ENCODE data around the gene KIAA1671. TPM values are rescaled to one million over a fixed set of nuclear protein-coding genes. Genes with fewer than 3 reads are reported as not detected.

The KIAA1671 gene
- total RNA-seq, 1 donor: 10.7 TPM

DNA sequence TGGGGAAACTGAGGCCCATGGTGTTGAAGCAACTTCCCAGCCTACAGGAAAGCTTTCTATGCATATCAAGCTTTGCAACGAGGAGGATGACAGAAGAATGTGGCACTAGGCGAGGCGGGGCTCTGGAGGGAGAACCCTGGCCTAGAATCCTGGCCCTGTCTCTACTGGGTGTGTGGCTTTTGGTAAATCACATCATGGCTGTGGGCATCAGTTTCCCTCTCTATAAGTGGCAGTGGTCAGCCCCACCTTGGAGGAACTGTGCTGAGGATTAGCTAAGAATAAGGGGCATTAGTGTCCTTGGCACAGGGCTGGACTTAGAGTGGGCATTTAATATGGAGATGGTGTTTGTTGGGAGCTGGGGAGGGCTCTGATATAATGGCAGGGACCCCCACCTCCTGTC lies 124.5 kb downstream of the KIAA1671 start:
- no peak for TF ChIP-seq CTCF (IDR thresholded peaks at IDR 0.05; ENCODE audit: insufficient read depth, low read length)
- no peak overlapping the region for H3K4me3 ChIP-seq (ENCODE audit: low read depth, low read length)
- no peak for DNase-seq (ENCODE audit: low read depth)

GRCh38 chr22:25077964-25078363 lies 125.4 kb downstream of the KIAA1671 start:
- no peak overlapping the region for H3K4me3 ChIP-seq (ENCODE audit: low read depth, low read length)
- no peak for DNase-seq (ENCODE audit: low read depth)
- no peak for TF ChIP-seq CTCF (IDR thresholded peaks at IDR 0.05; ENCODE audit: insufficient read depth, low read length)

- no peak overlapping the region for H3K4me3 ChIP-seq (ENCODE audit: low read depth, low read length)
- TF ChIP-seq CTCF (IDR thresholded peaks at IDR 0.05; ENCODE audit: insufficient read depth, low read length): no peak
- DNase-seq (ENCODE audit: low read depth): no peak
Measured at GRCh38 chr22:25078591-25078990, 126.1 kb downstream of the KIAA1671 start.

GRCh38 chr22:25080855-25081254 lies 128.3 kb downstream of the KIAA1671 start:
- H3K4me3 ChIP-seq (ENCODE audit: low read depth, low read length): no peak overlapping the region
- no peak for DNase-seq (ENCODE audit: low read depth)
- no peak for TF ChIP-seq CTCF (IDR thresholded peaks at IDR 0.05; ENCODE audit: insufficient read depth, low read length)

- no peak overlapping the region for H3K4me3 ChIP-seq (ENCODE audit: low read depth, low read length)
- no peak for DNase-seq (ENCODE audit: low read depth)
- TF ChIP-seq CTCF (IDR thresholded peaks at IDR 0.05; ENCODE audit: insufficient read depth, low read length): peak; percentile 47
Measured at GRCh38 chr22:25081409-25081824, 128.9 kb downstream of the KIAA1671 start.

GRCh38 chr22:25082096-25082495 lies 129.6 kb downstream of the KIAA1671 start:
- no peak for DNase-seq (ENCODE audit: low read depth)
- H3K4me3 ChIP-seq (ENCODE audit: low read depth, low read length): no peak overlapping the region
- TF ChIP-seq CTCF (IDR thresholded peaks at IDR 0.05; ENCODE audit: insufficient read depth, low read length): no peak

DNA sequence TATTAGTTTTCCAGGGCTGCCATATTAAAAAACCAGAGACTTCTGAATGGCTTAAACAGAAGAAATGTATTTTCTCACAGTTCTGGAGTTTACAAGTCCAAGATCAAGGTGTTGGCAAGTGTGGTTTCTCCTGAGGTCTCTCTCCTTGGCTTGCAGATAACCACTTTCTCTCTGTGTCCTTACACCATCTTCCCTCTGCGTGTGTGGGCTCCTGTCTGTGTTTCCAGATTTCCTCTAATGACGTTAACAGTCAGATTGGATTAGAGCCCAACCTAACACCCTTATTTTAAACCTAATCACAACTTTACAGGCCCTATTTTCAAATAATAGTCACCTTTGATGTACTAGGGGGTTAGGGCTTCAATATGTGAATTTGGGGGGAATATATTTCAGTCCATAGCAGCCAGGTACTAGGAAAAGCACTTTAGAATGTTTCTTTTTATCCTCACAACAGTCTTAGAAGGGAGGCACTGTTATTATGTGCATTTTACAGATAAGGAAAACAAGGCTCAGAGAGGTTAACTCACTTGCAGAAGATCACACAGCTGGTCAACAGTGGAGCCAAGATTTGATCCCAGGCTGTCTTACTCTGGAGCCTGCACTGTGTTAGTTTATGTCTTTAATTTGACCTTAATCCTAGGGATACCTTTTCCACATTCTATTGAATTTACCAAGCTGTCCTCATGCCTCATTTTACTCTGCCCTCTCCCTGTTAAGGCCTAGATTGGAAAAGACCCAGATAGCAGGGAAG lies 130.7 kb downstream of the KIAA1671 start:
- H3K4me3 ChIP-seq (ENCODE audit: low read depth, low read length): no peak overlapping the region
- DNase-seq (ENCODE audit: low read depth): no peak
- TF ChIP-seq CTCF (IDR thresholded peaks at IDR 0.05; ENCODE audit: insufficient read depth, low read length): no peak

Measured in fibroblast of the aortic adventitia (primary cell).